HG02852 (cell line): Measurements from ENCODE around the gene CCDC9.
A peak's percentile ranks its signal among the peaks of the same experiment; 100 is the strongest.
"Not testable (repeated sequence)": the region's sequence is repeated elsewhere in the genome, so short reads cannot be mapped to it uniquely, and the experiment has no call there.

Experiments
- ATAC-seq: cut with Tn5 transposase; IDR thresholded peaks from one replicate; pipeline ENCODE4 v1.9.1; 2021; ENCODE audit warnings: mild to moderate bottlenecking, moderate library complexity; ENCODE audit not compliant: unreplicated experiment

Gene CCDC9

GRCh38 chr19:47258895-47259555 is 2.7 kb downstream of the CCDC9 start:
- ATAC-seq, result no peak

- ATAC-seq, result no peak
Measured at GRCh38 chr19:47260476-47260875, 4.2 kb downstream of the CCDC9 start.

GRCh38 chr19:47261946-47262793 is 5.8 kb downstream of the CCDC9 start:
- not testable (repeated sequence) for ATAC-seq

GRCh38 chr19:47264629-47265028 is 8.3 kb downstream of the CCDC9 start:
- ATAC-seq, result no peak

DNA sequence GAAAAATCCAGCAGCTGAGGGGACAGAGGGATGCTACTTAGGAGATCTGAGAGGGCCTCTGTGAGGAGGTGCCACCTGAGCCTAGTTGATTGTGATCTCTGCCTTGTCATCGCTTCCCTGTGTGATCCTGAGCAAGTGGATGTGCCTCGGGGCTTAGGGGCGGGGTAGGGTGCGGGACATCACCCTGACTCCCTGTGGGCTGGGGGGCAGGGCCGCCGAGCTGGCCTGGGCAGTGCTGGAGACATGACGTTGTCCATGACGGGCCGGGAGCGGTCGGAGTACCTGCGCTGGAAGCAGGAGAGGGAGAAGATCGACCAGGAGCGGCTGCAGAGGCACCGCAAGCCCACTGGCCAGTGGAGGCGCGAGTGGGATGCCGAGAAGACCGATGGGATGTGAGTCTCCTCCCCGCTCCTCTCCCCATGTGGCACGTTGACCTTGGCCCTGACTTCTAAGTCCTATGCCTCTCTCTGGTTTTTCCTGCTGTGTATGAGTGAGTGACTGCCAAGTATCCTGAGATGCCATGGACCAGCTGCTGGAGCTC is 10.1 kb downstream of the CCDC9 start:
- no peak for ATAC-seq

DNA sequence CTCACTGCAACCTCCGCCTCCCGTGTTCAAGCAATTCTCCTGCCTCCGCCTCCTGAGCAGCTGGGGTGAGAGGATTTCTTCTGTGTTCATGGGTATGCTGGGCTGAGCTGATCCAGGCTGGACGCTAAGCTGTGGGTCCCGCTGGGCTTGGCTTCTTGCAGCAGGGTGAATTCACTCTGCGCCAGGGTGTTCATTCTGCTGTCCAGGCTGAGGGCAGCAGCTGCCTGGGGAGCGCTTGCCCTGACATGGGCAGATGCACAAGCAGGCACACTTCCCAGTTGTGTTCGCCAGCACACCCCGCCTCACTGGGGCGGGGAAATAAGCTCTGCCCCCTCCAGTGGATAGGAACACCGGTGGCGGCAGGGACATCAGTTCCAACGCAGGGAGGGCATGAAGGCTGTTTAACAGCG is 11.0 kb downstream of the CCDC9 start:
- ATAC-seq, result no peak

- ATAC-seq, result no peak
Measured at GRCh38 chr19:47268028-47268427, 11.7 kb downstream of the CCDC9 start.

DNA sequence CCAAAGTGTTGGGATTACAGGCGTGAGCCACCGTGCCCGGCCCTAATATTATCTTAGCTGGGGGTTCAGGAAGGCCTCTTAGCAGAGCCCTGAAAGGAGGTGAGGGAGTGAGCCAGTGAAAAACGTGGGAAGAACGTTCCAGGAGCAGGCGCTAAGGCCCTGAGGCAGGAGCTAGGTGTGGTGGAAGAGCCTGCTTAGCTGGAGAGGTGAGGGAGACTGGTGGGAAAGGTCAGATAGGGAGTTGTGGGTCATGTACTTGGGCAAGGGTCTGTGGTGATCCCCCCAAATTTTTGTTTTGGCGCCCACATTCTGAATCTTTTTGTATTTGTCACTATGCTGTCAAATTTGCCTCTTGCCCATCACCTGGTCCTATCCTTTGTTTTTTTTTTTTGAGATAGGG is 13.3 kb downstream of the CCDC9 start:
- ATAC-seq, result no peak

- ATAC-seq, result no peak
Measured at GRCh38 chr19:47270408-47270807, 14.1 kb downstream of the CCDC9 start.

DNA sequence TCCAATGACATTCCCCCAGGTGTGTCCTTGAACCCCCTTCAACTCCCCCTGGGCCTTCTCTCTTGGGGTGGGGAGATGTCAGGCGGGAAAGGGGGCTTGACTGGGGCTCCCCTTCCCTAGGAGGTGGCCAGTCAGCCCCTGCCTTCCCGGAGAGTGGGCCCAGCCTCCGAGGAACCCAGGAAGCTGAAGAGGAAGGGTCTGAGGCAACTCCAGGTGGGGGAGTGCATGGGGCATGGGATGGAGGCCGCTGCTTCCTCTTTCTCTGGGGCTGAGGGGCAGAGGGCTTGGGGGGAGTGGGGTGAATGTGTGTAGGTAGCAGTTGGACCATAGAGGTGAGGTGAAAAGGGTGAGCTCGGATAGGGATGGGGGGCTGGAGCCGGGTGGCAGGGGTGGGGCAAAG is 15.6 kb downstream of the CCDC9 start:
- no peak for ATAC-seq

- ATAC-seq, result no peak
Measured at GRCh38 chr19:47272448-47273312, 16.4 kb downstream of the CCDC9 start.

- peak; percentile 51 for ATAC-seq
Measured at GRCh38 chr19:47273313-47274070, 17.2 kb downstream of the CCDC9 start.

- ATAC-seq, result peak; percentile 50
Measured at GRCh38 chr19:47274071-47274890, 18.0 kb downstream of the CCDC9 start, which contains the start of gene INAFM1. Gene INAFM1 (plus strand): TSS chr19:47274885. CDS start chr19:47274920, 35 bp downstream.

DNA sequence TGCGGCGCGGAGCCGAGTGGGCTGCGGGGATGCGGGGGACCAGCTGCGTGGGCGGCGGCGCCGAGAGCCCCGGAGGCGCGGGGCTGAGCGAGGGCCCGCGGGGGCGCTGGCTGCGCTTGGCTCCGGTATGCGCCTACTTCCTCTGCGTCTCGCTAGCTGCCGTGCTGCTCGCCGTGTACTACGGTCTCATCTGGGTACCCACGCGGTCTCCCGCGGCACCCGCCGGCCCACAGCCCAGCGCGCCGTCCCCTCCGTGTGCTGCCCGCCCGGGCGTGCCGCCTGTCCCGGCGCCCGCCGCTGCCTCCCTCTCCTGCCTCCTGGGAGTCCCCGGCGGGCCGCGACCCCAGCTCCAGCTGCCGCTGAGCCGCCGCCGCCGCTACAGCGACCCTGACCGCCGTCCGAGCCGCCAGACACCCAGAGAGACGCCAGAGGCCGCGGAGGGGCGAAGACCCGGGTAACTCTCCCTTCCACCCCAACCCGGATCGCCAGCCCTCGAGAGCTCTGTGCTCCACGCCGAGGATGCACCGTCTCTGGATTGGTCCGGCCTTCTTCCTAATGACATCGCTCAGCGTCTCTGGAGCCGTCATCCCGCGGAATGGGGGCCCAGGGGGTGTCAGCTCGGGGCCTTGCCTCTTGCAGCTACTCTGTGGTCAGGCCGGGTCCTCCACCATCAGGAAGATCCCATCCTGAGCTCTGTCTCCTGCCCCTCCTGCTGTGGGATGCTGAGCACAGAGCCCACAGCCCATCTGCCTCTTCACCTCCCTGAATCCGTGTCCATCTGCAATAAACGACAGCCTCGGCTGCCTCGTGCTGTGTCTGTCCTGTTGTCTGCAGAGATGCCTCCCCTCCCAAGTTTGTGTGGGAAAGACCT is 18.8 kb downstream of the CCDC9 start:
- ATAC-seq, result peak; percentile 31

DNA sequence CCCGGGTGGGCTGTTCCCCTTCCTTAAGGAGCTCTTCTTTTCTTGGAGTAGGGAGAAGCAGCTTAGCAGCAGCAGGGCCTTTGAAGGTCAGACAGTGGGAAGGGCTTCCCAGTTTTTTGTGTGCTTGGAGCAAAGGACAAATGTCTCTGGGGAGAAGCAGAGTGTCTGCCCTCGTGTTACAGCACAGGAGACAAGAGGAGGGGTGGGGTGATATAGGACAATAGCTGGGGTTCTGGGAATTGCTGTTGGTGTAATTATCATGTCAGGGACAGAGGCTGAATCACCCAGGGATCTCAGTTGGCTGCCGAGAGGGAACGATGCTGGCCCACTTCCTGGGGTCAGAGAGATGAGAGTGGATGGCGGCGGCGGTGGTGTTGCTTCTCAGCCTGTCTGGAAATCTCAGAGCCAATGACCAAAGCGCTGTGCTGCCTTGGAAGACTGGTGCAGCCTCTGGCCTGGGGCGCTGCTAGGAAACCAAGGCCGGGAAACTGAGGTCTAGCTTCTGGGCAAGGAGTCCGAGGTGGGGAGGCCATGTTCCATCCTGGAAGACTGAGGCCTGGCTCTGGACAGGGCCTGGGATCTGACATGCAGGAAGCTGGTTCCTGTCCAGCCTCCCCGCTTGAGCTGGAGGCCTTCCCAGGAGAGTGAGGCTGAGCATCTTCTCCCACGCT is 19.6 kb downstream of the CCDC9 start:
- ATAC-seq, result no peak

GRCh38 chr19:47276513-47276912 is 20.2 kb downstream of the CCDC9 start:
- not testable (repeated sequence) for ATAC-seq

- no peak for ATAC-seq
Measured at GRCh38 chr19:47280183-47280797, 24.0 kb downstream of the CCDC9 start.
